Measurements from ENCODE around the gene CKB.

GRCh38 chr14:103546652-103547454, 24.2 kb upstream of the CKB start:
- TF ChIP-seq EZH2 (IDR thresholded peaks at IDR 0.05) (no peak), POLR2AphosphoS5 (IDR thresholded peaks at IDR 0.05; ENCODE audit: borderline replicate concordance, low read depth, low read length) (no peak), FOXP2 (optimal IDR thresholded peaks at IDR 0.05; ENCODE audit: control extremely low read depth, extremely low read length, insufficient read depth) (no peak)

Measured in SK-N-MC (cell line).